Vagina (tissue), 2 donors: ENCODE results near the gene ABHD16A. TPM values are rescaled to one million over a fixed set of nuclear protein-coding genes. Genes with fewer than 3 reads are reported as not detected.

Source experiments
- DNase-seq, 2 donors: peaks; one replicate each; pipeline ENCODE4 v3.0.0-alpha.2; 2017; ENCODE audit errors: extremely low spot score in 2 of 2
- H3K27ac ChIP-seq: fragments of 200-600 bp; sonication (generic); one replicate; pipeline ENCODE4 v1.5.1; 2019
- H3K27me3 ChIP-seq: fragments of 200-600 bp; sonication (generic); one replicate; pipeline ENCODE4 v1.5.1; 2019
- H3K36me3 ChIP-seq, 2 donors: fragments of 200-600 bp; sonication (generic); one replicate each; pipeline ENCODE4 v1.5.1; 2017 to 2019
- H3K4me1 ChIP-seq: fragments of 200-600 bp; sonication (generic); one replicate; pipeline ENCODE4 v1.5.1; 2019
- H3K4me3 ChIP-seq, 2 donors: fragments of 200-600 bp; sonication (generic); 1 replicate in 1 of 2; 2 replicates in 1 of 2; pipeline ENCODE4 v1.5.1; 2016 to 2019
- H3K9me3 ChIP-seq: fragments of 200-600 bp; sonication (generic); one replicate; pipeline ENCODE4 v1.5.1; 2019
- CTCF ChIP-seq, 3 experiments: fragments of 450-650 bp in 2 of 3; fragments of 200-600 bp in 1 of 3; sonication (generic) in 1 of 3; IDR thresholded peaks; one replicate each; pipeline ENCODE4 v1.5.1; 2017 to 2019; ENCODE audit warnings: antibody characterized with exemption in 3 of 3, mild to moderate bottlenecking in 2 of 3, moderate library complexity in 2 of 3
- POLR2A ChIP-seq, 2 donors: fragments of 450-650 bp; IDR thresholded peaks; one replicate each; pipeline ENCODE4 v1.6.1; 2017; ENCODE audit warnings: antibody characterized with exemption in 2 of 2, mild to moderate bottlenecking in 2 of 2, moderate library complexity in 2 of 2
- POLR2AphosphoS5 ChIP-seq, 2 donors: sonication (generic); formaldehyde crosslinking; IDR thresholded peaks; one replicate each; pipeline ENCODE4 v1.9.0; 2017; ENCODE audit warnings: antibody characterized with exemption in 2 of 2, mild to moderate bottlenecking in 2 of 2, low read depth in 1 of 2; ENCODE audit not compliant: insufficient read depth in 1 of 2
- intact Hi-C: fragments of 100-400 bp; cut with DNase I; formaldehyde crosslinking; loops from one replicate; pipeline ENCODE4 v1.15.1; 2023
- total RNA-seq: library from RNA; depleted of rRNA; stranded (reverse); fragments of >200 nt; gene quantifications from one replicate; pipeline ENCODE4 v1.2.3, GENCODE V29; 2016

Gene ABHD16A
- total RNA-seq, 1 donor from 2014 or later, result 53.0 TPM

- H3K36me3 ChIP-seq, result peaks cover 0 to 11% of the 10 kb centered on the region in 2 donors
- no peaks in the 10 kb centered on the region for H3K9me3 ChIP-seq
- intact Hi-C loops, result no loop called here
- H3K4me1 ChIP-seq, result peaks cover 20% of the 10 kb centered on the region
- H3K27me3 ChIP-seq, result no peaks in the 10 kb centered on the region
- no peak for TF ChIP-seq POLR2A (IDR thresholded peaks at IDR 0.05)
- TF ChIP-seq CTCF (IDR thresholded peaks at IDR 0.05), result no peak
- no peak for TF ChIP-seq POLR2AphosphoS5 (IDR thresholded peaks at IDR 0.05; ENCODE audit: insufficient read depth in 1 of 2, low read depth in 1 of 2)
- H3K27ac ChIP-seq, result no peak overlapping the region
- H3K4me3 ChIP-seq, result no peak overlapping the region
- DNase-seq, result no peak
Measured at GRCh38 chr6:31722173-31722572, 19.0 kb upstream of the ABHD16A start.

- Histone ChIP-seq H3K27me3 (no peaks in the 10 kb centered on the region), H3K4me3 (no peak within 1 kb of the TSS), H3K36me3 (peaks cover 0 to 4% of the 10 kb centered on the region in 2 donors), H3K9me3 (no peaks in the 10 kb centered on the region), H3K4me1 (peaks cover 13% of the 10 kb centered on the region), H3K27ac (no peak within 1 kb of the TSS)
- TF ChIP-seq CTCF (IDR thresholded peaks at IDR 0.05) (no peak), POLR2AphosphoS5 (IDR thresholded peaks at IDR 0.05; ENCODE audit: insufficient read depth in 1 of 2, low read depth in 1 of 2) (no peak), POLR2A (IDR thresholded peaks at IDR 0.05) (no peak)
- intact Hi-C loops, result no loop called here
- DNase-seq, result no peak
Measured at GRCh38 chr6:31721351-31722020, 18.4 kb upstream of the ABHD16A start, which contains the start of gene LY6G6C. LY6G6C (minus strand) TSS chr6:31721746; CDS start chr6:31721679, 67 bp downstream.

GRCh38 chr6:31720196-31720770, 17.2 kb upstream of the ABHD16A start:
- Histone ChIP-seq H3K4me3 (peak overlapping the region in 1 of 2 donors; percentile 3), H3K27ac (no peak overlapping the region), H3K27me3 (no peaks in the 10 kb centered on the region), H3K9me3 (no peaks in the 10 kb centered on the region), H3K36me3 (no peaks in the 10 kb centered on the region), H3K4me1 (peaks cover 7% of the 10 kb centered on the region)
- TF ChIP-seq CTCF (IDR thresholded peaks at IDR 0.05) (no peak), POLR2A (IDR thresholded peaks at IDR 0.05) (no peak), POLR2AphosphoS5 (IDR thresholded peaks at IDR 0.05; ENCODE audit: insufficient read depth in 1 of 2, low read depth in 1 of 2) (no peak)
- no peak for DNase-seq
- intact Hi-C loops, result no loop called here

GRCh38 chr6:31719001-31719400, 15.9 kb upstream of the ABHD16A start:
- DNase-seq, result no peak
- Histone ChIP-seq H3K9me3 (no peaks in the 10 kb centered on the region), H3K4me1 (peaks cover 13% of the 10 kb centered on the region), H3K27me3 (no peaks in the 10 kb centered on the region), H3K4me3 (no peak overlapping the region), H3K27ac (peak overlapping the region; percentile 71), H3K36me3 (no peaks in the 10 kb centered on the region)
- TF ChIP-seq POLR2AphosphoS5 (IDR thresholded peaks at IDR 0.05; ENCODE audit: insufficient read depth in 1 of 2, low read depth in 1 of 2), result no peak
- TF ChIP-seq CTCF (IDR thresholded peaks at IDR 0.05), result no peak
- TF ChIP-seq POLR2A (IDR thresholded peaks at IDR 0.05), result no peak
- intact Hi-C loops, result no loop called here

GRCh38 chr6:31718265-31718664, 15.1 kb upstream of the ABHD16A start:
- H3K27ac ChIP-seq, result peak overlapping the region; percentile 71
- no peak for DNase-seq
- no peak overlapping the region for H3K4me3 ChIP-seq
- H3K4me1 ChIP-seq, result peaks cover 14% of the 10 kb centered on the region
- H3K9me3 ChIP-seq, result no peaks in the 10 kb centered on the region
- intact Hi-C loops, result no loop called here
- no peaks in the 10 kb centered on the region for H3K36me3 ChIP-seq
- TF ChIP-seq POLR2A (IDR thresholded peaks at IDR 0.05) (no peak), CTCF (IDR thresholded peaks at IDR 0.05) (no peak), POLR2AphosphoS5 (IDR thresholded peaks at IDR 0.05; ENCODE audit: insufficient read depth in 1 of 2, low read depth in 1 of 2) (peak in 1 of 2 donors; percentile 88)
- H3K27me3 ChIP-seq, result no peaks in the 10 kb centered on the region
